HG02885 (cell line): ENCODE data around the gene TTC9.
"Not testable (repeated sequence)": the region's sequence is repeated elsewhere in the genome, so short reads cannot be mapped to it uniquely, and the experiment has no call there.

Experiments
- ATAC-seq: cut with Tn5 transposase; IDR thresholded peaks from one replicate; pipeline ENCODE4 v1.9.1; 2021; ENCODE audit warnings: mild to moderate bottlenecking; ENCODE audit not compliant: unreplicated experiment, poor library complexity

TTC9 gene

DNA sequence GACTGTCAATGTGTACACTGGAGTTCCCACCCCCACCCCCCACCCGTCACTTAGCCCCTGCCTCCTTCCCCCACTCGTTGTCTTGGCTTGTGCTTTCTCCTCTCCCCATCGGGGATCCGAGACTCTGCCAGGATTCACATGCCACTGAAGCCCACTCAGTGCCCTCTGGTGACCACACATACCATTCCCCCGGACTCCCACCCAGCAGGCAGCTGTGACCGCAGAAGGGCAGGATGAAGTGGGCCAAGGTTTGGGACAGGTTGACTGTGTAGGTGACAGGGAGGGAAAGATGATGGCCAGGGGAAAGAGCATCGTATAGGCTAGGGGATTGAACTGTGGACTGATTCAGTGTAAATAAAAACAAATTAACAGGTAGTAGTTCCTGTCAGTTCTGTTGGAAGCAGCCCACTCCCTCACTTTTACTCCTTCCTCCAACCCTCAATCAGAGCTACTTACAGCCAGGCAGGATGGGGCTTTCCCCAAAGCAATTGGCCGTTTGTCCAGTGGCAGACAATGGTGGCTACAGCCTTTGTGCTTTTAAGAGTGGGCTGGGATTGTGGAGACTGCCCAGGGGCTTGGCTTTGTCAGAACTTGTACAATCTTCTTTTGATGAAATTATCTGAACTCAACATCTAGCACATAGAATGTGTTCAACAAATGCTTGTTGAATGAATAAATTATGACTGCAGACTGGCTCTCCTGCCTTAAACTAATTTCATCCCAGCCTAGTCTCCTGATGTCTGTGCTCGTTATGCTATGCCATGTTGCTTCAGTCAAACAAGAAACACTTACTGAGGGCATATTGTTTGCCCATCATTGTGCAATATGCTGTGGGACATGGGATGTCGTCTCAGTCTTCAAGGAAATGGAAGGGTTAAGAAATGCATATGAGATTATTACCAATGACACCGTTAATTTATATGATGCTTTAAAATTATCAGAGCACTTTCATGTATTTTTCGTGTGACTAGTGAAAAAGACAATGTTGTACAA, 30.2 kb downstream of the TTC9 start:
- no peak for ATAC-seq

DNA sequence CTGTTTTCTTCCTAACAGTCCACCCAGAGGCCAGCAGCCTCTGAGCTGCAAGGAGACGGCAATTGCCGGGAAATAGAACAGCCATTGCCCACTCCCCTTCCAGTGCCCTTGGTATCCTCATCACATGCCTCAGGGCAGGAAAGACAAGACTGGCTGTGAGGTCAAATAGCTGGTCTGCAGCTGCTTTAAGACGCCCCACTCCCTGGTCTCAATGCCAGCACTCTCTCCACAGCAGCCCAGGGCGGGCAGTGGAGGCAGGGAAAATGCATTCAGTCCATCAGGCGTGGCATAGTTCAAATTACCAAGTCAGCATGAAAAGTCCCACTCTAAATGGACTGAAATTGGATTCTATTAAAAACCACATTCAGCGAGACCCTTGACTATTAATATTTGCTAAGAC, 35.6 kb downstream of the TTC9 start:
- ATAC-seq = no peak

DNA sequence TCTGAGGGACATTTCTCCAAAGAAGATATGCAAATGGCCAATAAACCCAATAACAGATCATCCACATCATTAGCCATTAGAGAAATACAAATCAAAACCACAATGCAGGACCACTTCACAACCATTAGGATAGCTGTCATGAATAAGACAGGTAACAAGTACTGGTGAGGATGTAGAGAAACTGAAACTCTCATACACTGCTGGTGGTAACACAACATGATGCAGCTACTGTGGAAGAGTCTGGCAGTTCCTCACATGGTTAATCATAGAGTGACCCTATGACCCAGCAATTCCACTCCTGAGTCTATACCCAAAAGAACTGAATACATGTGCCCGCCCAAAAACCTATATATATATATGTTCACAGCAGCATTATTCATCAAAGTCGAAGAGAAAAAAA, 39.0 kb downstream of the TTC9 start:
- no peak for ATAC-seq

DNA sequence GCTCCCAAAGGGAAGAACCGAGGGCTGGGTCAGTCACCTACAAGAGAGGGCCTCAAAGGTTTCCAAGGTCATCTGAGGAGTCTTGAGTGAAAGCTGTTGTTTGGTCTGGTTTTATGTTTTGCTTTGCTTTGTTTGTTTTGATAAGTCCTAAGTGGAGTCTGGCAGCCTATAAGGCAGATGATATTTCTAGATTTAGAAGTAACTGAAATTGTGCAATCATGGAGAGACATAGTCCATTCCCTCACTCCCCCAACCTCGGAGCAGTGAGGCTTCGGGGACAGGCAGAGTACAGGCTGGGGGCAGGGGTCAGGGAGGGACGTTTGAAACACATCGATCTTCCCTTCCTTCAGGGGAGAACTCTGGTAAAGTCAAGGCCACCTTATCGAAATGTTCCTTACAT, 42.3 kb downstream of the TTC9 start:
- no peak for ATAC-seq

DNA sequence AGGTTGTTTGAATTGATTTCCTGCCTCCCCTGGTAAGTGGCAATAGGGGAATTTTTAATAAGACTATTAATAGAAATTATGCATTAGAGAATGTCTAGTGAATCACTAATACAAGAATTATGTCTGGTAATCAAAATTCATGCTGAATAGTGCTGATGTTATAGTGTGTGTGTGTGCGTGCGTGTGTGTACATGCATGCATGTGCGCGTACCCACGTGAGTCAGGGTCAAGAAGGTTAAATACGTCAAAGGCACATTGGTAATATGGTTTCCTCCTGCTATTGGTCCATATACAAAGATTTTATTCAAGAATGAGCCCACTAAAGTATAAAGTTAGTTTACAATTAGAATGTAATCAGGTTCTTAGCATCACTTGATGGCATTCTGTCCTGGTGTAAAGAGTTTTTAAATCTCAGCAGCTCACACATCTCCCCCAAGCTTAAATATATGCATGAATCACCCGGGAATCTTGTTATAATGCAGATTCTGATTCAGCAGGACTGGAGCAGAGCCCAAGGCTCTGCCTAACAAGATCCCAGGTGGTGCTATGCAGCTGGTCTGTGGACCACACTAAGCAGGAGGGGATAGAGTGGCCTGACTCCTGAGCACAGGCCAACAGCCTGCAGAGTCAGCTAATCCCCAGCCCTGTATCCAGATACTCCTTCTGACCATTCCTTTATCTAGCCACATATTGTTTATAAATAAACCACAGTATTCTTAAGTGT, 43.9 kb downstream of the TTC9 start:
- ATAC-seq = no peak

DNA sequence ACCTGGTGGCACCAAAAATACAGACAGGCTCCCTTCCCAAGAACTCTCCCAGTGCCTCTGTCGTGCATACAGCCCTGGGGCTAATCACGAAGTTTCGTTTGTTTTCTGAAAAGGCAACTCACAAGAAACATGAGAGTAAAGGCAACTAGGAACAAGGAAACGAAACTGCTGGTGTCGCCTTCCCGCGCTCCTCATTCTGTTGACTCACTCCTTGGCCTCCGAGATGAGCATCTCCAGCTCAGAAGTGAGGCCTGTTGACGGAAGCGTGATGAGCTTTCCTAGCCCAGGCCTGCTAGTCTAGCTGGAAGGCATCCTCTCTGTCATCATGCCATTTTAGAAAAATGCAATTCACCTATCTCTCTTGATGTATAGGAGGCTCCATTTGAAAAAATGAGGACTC, 50.5 kb downstream of the TTC9 start:
- no peak for ATAC-seq

DNA sequence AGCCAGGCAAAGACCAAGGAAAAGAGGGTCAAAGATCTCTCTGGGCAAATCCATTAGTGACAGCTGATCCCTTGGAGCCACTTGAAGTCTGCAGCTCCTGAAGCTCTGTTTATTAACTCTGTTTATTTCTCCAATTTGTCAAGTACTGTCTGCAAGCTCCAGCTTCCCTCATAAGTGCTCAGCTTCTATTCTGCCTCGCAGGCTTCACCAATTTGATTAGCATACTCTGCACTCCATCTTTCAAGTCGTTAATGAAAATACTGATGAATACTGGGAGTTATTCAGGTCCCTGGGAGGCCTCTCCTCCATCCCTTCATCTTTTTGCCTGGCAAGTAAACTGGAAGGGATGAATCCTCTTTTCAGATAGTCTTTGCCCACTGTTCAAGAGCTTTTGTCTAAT, 54.3 kb downstream of the TTC9 start:
- no peak for ATAC-seq

DNA sequence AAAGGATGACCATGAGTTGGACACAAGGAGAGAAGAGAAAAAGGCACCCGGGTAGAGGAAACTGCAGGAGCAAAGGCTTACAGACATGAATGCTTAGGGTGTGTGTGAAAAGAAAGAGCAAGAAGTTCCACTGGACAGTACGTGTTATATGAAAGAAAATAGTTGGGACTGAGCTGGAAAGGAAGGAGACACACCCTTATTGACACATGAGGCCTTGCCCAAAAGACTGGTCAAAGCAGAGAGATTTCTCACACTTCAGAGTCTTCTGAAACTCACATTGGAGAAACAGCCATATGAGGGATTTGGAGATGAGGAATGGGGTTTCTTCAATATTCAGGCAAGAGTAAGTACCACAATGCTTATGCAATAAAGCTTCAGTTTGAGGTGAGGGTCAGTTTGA, 56.0 kb downstream of the TTC9 start:
- ATAC-seq = no peak

DNA sequence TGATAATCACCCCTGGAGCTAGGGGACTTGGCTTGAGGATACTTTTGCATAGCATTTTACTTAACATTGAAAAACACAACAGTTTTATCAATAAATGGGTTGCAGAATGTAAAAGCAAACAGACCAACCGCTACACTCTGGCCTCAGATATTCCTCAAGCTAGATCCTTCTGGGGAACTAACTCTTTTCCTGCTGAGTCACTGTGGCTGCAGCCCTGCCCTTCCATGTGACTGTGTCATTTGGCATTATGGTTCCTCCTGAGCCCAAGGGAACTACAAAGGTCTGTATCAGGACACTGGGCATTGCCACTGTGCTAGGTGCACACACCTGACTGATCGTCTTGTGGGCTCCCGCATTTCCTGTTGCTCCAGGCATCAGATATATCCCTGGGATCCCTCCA, 56.6 kb downstream of the TTC9 start:
- no peak for ATAC-seq

DNA sequence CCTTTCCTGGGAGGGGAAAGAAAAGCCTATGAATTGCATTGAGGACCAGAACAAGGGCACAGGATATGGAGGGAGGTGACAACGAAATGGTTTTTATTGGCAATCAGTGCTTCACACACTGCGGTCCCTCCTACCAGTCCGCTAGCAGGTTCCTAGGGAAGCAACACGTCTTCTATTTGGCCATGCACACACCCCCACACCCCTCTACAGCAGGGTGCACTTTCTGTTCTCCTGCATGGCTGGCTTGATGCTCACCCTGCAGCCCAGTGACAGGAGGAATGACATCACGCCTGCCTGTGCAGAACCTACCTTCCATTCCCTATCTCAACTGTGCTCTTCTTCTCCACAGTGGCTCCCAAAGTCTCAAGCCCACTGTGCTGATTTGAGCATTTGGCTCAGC, 57.9 kb downstream of the TTC9 start:
- ATAC-seq = no peak

DNA sequence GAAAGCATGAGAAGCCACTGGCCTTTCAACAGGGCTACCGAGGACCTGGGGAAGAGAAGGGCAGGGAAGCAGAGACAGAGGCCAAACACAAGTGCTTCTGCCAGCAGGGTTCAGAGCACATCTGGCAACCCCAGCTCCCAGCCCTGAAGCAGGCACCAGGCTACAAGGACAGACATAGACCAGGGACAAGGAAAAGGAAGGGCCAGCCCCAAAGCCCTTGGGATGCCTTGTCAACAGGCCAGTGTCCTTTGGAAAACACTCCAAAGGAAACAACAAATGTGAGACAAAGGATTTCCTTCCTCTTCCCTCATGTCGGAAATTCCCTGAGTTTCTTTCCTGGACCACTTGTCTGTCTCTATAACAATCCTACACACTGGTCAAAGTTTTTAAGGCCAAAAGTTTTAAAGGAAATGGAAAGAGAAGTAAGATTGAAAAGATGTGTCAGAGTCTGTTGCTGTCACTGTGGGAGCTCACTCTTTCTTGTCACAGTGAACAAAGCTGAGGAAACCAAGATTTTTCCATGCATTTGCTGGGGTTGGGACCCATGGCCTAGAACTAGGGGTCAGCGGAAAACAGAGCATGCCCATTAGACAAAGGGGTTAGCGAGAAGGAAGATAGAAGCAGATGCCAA, 59.4 kb downstream of the TTC9 start:
- no peak for ATAC-seq

DNA sequence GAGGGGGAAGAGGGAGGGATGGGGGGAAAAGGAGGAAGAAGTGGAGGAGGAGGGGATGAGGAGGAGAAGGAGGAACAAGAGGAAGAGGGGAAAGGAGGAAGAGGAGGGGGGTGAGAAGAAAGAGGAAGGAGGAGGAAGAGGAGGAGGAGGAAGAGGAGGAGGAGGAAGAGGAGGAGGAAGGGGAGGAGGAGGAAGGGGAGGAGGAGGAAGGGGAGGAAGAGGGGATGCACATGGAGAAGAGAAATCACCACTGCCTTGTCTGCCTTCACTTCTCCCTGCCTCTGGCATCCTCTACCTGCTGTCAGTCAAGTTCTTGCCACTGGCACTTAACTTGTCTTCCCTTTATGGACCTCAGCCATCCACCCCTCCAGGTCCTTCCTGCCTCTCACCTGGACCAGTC, 59.9 kb downstream of the TTC9 start:
- ATAC-seq = no peak

DNA sequence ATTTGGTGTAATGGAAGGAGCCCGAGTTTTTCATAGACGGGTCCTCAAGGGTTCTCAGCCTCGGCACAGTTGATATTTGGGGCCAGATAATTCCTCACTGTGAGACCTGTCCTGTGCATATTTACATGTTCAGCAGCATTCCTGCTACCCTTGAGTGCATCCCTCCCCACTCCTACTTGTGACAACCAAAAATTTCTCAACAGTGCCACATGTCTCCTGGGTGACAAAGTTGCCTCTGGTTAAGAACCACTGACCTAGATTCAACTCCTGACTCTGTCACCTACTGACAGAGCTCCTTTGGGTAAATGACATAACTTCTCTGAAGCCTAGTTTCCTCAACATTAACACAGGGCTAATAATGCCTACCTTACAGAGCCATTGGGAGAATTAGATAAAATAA, 60.4 kb downstream of the TTC9 start:
- ATAC-seq = no peak

DNA sequence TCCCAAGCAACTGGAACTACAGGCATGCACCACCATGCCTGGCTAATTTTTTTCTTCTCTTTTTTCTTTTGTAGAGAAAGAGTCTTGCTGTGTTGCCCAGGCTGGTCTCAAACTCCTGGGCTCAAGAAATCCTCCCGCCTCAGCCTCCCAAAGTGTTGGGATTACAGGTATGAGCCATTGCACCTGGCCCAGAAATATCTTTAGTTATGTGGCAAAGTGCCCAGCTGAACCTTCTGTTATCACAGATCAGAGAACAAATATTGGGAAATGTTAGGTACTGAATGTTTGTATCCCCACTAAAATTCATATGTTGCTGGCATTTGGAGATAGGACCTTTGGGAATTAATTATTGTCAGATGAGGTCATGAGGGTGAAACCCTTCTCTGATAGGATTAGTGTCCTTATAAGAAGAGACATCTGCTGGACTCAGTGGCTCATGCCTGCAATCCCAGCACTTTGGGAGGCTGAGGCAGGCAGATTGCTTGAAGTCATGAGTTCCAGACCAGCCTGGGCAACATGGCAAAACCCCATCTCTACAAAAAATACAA, 62.0 kb downstream of the TTC9 start:
- ATAC-seq = not testable (repeated sequence)

DNA sequence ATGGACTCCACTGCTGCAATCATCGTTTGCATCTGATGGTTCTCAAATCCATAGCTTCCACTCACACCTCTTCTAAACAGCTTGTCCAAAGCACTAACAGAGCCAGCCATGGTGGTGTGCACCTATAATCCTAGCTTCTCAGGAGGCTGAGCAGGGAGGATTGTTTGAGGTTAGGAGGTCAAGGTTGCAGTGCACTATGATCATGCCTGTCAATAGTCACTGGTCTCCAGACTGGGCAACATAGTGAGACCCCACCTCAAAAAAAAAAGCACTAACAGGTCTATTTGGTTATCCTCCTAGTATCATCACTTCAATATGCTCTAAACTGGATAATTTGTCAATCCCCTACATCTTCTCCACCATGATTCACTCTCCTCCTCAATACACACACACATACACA, 63.2 kb downstream of the TTC9 start:
- ATAC-seq = no peak

DNA sequence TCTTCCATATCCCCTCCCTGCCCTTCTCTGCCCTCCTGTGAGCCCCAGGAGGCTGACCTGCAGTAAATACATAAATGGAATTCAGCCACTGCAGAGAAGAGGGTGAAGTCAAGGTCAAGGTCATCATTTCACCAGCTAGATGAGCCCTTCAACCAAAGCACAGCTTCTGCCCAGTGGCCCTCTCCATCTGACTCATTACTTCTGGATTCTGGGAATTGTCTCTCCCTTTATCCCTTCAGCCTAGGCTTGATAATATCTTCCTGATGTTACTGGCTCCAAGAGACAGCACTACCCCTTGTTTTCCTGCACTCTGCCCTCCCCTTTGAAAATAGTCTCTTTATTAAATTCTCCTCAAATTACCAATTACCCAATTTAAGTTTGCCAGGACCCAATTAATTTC, 64.5 kb downstream of the TTC9 start:
- no peak for ATAC-seq

DNA sequence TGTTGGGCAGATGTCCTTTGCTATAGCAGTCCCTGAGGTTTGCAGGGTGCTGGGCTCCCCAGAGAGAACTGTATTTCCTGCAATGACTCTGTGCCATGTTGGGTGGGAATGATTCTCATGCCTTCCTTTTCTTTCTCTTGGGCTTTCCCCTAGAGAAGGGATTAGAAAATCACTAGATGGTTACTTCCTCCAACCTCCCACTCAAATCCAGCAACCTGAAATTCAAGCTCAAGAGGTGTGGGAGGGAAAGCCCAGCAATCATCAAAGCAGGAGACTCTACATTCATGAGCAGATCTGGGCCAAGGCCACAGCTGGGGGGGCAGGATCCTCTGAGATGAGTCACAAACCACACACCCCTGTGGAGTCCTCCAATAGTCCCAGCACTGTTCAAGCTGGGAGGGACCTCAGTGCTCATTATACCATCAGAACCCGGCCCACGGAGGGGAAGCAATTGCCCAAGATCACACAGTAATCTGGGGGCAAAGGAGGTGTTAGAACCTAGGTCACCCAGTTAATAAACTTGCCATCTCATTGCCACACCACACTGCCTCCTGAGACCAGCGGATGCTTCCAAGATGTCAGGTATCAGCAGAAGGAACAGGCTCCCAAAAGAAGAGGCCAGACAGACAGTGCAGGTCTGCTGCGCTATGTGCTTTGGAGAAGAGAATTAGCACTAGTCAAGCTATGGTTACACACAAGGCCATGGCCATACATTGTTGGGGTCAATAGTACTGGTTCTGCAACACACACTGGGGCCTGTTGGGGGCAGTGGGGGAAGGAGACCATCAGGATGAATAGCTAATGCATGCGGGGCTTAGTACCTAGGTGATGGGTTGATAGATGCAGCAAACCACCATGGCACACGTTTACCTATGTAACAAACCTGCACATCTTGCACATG, 65.7 kb downstream of the TTC9 start:
- ATAC-seq = peak; percentile 79

DNA sequence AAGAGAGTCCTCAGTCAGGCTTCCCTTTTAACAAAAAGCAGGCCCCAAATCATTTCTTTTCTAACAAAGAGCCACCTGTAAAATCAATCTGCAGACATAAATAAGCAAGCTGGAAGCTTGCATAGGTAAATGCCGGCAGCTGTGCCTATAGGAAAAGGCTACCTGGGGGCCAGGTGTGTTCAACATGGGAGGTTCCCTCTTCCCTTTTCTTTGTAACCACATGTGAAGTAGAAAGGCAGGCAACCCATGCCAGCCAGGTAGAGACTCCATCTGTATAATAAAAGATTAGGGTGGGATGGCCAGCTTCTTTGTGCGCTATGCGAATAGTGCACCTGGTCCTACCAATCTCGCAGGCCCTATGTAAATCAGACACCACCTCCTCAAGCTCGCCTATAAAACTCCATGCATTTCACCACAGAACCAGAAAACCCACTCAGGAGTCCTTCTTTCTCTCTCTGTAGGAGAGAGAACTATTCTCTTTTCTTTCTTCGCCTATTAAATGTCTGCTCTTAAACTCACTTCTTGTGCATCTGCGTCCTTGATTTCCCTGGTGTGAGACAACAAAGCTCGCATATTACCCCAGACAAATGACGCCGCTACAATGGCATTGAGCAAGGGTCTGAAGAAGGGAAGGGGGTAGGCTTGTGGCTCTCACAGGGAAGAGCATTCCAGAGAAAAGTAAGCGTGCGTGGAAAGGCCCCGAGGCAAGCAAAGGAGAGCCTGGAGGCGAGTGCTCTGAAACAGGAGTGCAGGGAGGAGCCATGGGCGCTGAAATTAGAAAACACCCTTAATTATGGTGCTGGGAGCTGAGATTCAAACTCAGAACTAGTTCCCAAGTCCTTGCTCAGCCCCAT, 67.2 kb downstream of the TTC9 start:
- ATAC-seq = no peak
